Activated CD4-positive, alpha-beta memory T cell treated with anti-CD3 and anti-CD28 coated beads for 36 hours (primary cell): Measurements from ENCODE around the gene RPS18. TPM values are rescaled to one million over a fixed set of nuclear protein-coding genes. Genes with fewer than 3 reads are reported as not detected.
"Not testable (repeated sequence)": the region's sequence is repeated elsewhere in the genome, so short reads cannot be mapped to it uniquely, and the experiment has no call there.

Experiments
- CTCF ChIA-PET: fragments of 350-600 bp; sonication (Branson Sonifier 250); formaldehyde crosslinking; loops from one replicate; lab custom pipeline; 2021; ENCODE audit warnings: antibody characterized with exemption, inconsistent platforms; lab: Charles Lee
- POLR2A ChIA-PET: fragments of 350-600 bp; sonication (Branson Sonifier 250); formaldehyde crosslinking; loops from one replicate; lab custom pipeline; 2021; ENCODE audit warnings: antibody characterized with exemption; lab: Charles Lee
- DNase-seq: peaks from one replicate; pipeline ENCODE4 v3.0.0-alpha.2; 2020
- H3K27ac Mint-ChIP-seq: one replicate; pipeline ENCODE4 v1.8.0; 2021; ENCODE audit warnings: mixed read lengths
- H3K27me3 Mint-ChIP-seq: one replicate; pipeline ENCODE4 v1.8.0; 2021; ENCODE audit warnings: mixed read lengths
- H3K36me3 Mint-ChIP-seq: one replicate; pipeline ENCODE4 v1.8.0; 2021; ENCODE audit warnings: mixed read lengths
- H3K4me1 Mint-ChIP-seq: one replicate; pipeline ENCODE4 v1.8.0; 2021; ENCODE audit warnings: low read depth, mixed read lengths
- H3K4me3 Mint-ChIP-seq: one replicate; pipeline ENCODE4 v1.8.0; 2021; ENCODE audit warnings: mild to moderate bottlenecking, mixed read lengths
- H3K9me3 Mint-ChIP-seq: one replicate; pipeline ENCODE4 v1.8.0; 2021; ENCODE audit warnings: mixed read lengths
- intact Hi-C: fragments of 100-400 bp; cut with micrococcal nuclease; formaldehyde crosslinking; loops from one replicate; pipeline ENCODE4 v1.15.1; 2023
- total RNA-seq, 2 experiments: library from RNA; stranded (reverse); gene quantifications; one replicate each; pipeline ENCODE4 v1.2.3, GENCODE V29; 2021

The RPS18 gene
- total RNA-seq, 2 experiments from 2014 or later: 4,372 to 4,391 TPM

GRCh38 chr6:33248932-33249731, 22.7 kb upstream of the RPS18 start:
- peaks cover 3% of the 10 kb centered on the region for H3K27me3 Mint-ChIP-seq
- DNase-seq: peak; percentile 99
- peaks cover 43% of the 10 kb centered on the region for H3K4me1 Mint-ChIP-seq
- no peaks in the 10 kb centered on the region for H3K9me3 Mint-ChIP-seq
- H3K4me3 Mint-ChIP-seq: peak overlapping the region; percentile 88
- peak overlapping the region; percentile 90 for H3K27ac Mint-ChIP-seq
- POLR2A ChIA-PET: interaction anchor here (0.7 to 3.2 kb wide), 12 partner anchors 12 to 354 kb away, joined by 3 to 13 read pairs (median 6); partner anchors contain the start of genes B3GALT4, HSD17B8, RING1 and RPS18
- H3K36me3 Mint-ChIP-seq: peaks cover 28% of the 10 kb centered on the region
- CTCF ChIA-PET: interaction anchor here (0.6 to 8.1 kb wide), 43 partner anchors 8 to 315 kb away, joined by 3 to 101 read pairs (median 4); partner anchors contain the start of genes B3GALT4, HLA-DMB, HLA-DPB1 and RGL2
- intact Hi-C loops: loop anchor here (1.0 to 2.0 kb wide), 9 partner anchors 22 to 234 kb away; partner anchors contain the start of genes KIFC1, PFDN6, RXRB and SLC39A7

GRCh38 chr6:33249732-33250630, 21.9 kb upstream of the RPS18 start:
- POLR2A ChIA-PET: interaction anchor here (0.9 to 3.2 kb wide), 12 partner anchors 11 to 278 kb away, joined by 5 to 16 read pairs (median 8); partner anchors contain the start of genes B3GALT4, HSD17B8, PFDN6 and RGL2
- intact Hi-C loops: loop anchor here (1.0 to 2.0 kb wide), 8 partner anchors 21 to 235 kb away; partner anchors contain the start of genes KIFC1, PFDN6, RXRB and SLC39A7
- Mint-ChIP-seq H3K4me1 (peaks cover 43% of the 10 kb centered on the region), H3K9me3 (no peaks in the 10 kb centered on the region), H3K27ac (peak overlapping the region; percentile 85), H3K27me3 (peaks cover 3% of the 10 kb centered on the region), H3K36me3 (peaks cover 29% of the 10 kb centered on the region), H3K4me3 (peak overlapping the region; percentile 88)
- CTCF ChIA-PET: interaction anchor here (0.7 to 8.1 kb wide), 22 partner anchors 8 to 316 kb away, joined by 3 to 101 read pairs (median 5); partner anchors contain the start of genes B3GALT4, RGL2, RING1 and RPS18
- peak; percentile 55 for DNase-seq

- CTCF ChIA-PET: interaction anchor here (1.0 to 8.1 kb wide), 9 partner anchors 20 to 132 kb away, joined by 3 to 101 read pairs (median 8); partner anchors contain the start of genes B3GALT4, RGL2, RPS18 and VPS52
Observed at GRCh38 chr6:33250731-33251130, 21.1 kb upstream of the RPS18 start.

GRCh38 chr6:33251395-33252012, 20.4 kb upstream of the RPS18 start:
- ChIA-PET CTCF (interaction anchor here (0.7 to 8.1 kb wide), 6 partner anchors 20 to 216 kb away, joined by 3 to 101 read pairs (median 4); partner anchors contain the start of genes B3GALT4, RPS18 and VPS52), POLR2A (interaction anchor here (0.6 to 1.8 kb wide), 5 partner anchors 20 to 335 kb away, joined by 5 to 16 read pairs (median 8); partner anchors contain the start of genes HSD17B8, RGL2, RPS18 and VPS52)
- Mint-ChIP-seq H3K27me3 (peaks cover 3% of the 10 kb centered on the region), H3K27ac (peak overlapping the region; percentile 64), H3K9me3 (no peaks in the 10 kb centered on the region), H3K36me3 (peaks cover 32% of the 10 kb centered on the region), H3K4me3 (no peak overlapping the region), H3K4me1 (peaks cover 43% of the 10 kb centered on the region)
- intact Hi-C loops: no loop called here
- DNase-seq: peak; percentile 37

More at GRCh38 chr6:33250731-33251130, 21.1 kb upstream of the RPS18 start:
- POLR2A ChIA-PET: interaction anchor here (0.6 to 3.2 kb wide), 10 partner anchors 11 to 334 kb away, joined by 5 to 16 read pairs (median 8); partner anchors contain the start of genes B3GALT4, HSD17B8, PFDN6 and RGL2
- DNase-seq: no peak
- Mint-ChIP-seq H3K27me3 (peaks cover 3% of the 10 kb centered on the region), H3K4me3 (peak overlapping the region; percentile 88), H3K36me3 (peaks cover 31% of the 10 kb centered on the region), H3K9me3 (no peaks in the 10 kb centered on the region), H3K27ac (peak overlapping the region; percentile 85), H3K4me1 (peaks cover 43% of the 10 kb centered on the region)
- intact Hi-C loops: no loop called here

- peaks cover 43% of the 10 kb centered on the region for H3K4me1 Mint-ChIP-seq
- H3K4me3 Mint-ChIP-seq: no peak overlapping the region
- H3K27me3 Mint-ChIP-seq: no peaks in the 10 kb centered on the region
- intact Hi-C loops: no loop called here
- ChIA-PET POLR2A (no interaction called here), CTCF (no interaction called here)
- no peak for DNase-seq
- no peaks in the 10 kb centered on the region for H3K9me3 Mint-ChIP-seq
- peaks cover 33% of the 10 kb centered on the region for H3K36me3 Mint-ChIP-seq
- peak overlapping the region; percentile 57 for H3K27ac Mint-ChIP-seq
Observed at GRCh38 chr6:33252759-33253158, 19.1 kb upstream of the RPS18 start.

GRCh38 chr6:33254591-33254990, 17.3 kb upstream of the RPS18 start:
- ChIA-PET CTCF (interaction anchor here (1.1 kb wide), 1 partner anchor 93 kb away, joined by 3 read pairs; no protein-coding TSS in a partner anchor), POLR2A (no interaction called here)
- H3K36me3 Mint-ChIP-seq: peaks cover 40% of the 10 kb centered on the region
- DNase-seq: no peak
- no peak overlapping the region for H3K4me3 Mint-ChIP-seq
- no peaks in the 10 kb centered on the region for H3K27me3 Mint-ChIP-seq
- intact Hi-C loops: no loop called here
- H3K4me1 Mint-ChIP-seq: peaks cover 30% of the 10 kb centered on the region
- H3K9me3 Mint-ChIP-seq: no peaks in the 10 kb centered on the region
- no peak overlapping the region for H3K27ac Mint-ChIP-seq

GRCh38 chr6:33259032-33259431, 12.8 kb upstream of the RPS18 start:
- H3K4me3 Mint-ChIP-seq: no peak overlapping the region
- H3K36me3 Mint-ChIP-seq: peaks cover 41% of the 10 kb centered on the region
- ChIA-PET POLR2A (no interaction called here), CTCF (no interaction called here)
- intact Hi-C loops: no loop called here
- H3K27ac Mint-ChIP-seq: no peak overlapping the region
- H3K27me3 Mint-ChIP-seq: no peaks in the 10 kb centered on the region
- no peak for DNase-seq
- H3K9me3 Mint-ChIP-seq: no peaks in the 10 kb centered on the region
- no peaks in the 10 kb centered on the region for H3K4me1 Mint-ChIP-seq

GRCh38 chr6:33262490-33262889, 9.4 kb upstream of the RPS18 start:
- H3K27me3 Mint-ChIP-seq, H3K4me3 Mint-ChIP-seq, H3K9me3 Mint-ChIP-seq, H3K27ac Mint-ChIP-seq, H3K4me1 Mint-ChIP-seq, DNase-seq, intact Hi-C loops: not testable (repeated sequence)
- CTCF ChIA-PET: interaction anchor here (0.7 kb wide), 1 partner anchor 9 kb away, joined by 3 read pairs; the partner anchor contains the start of genes RPS18 and VPS52
- H3K36me3 Mint-ChIP-seq: peaks cover 54% of the 10 kb centered on the region
- POLR2A ChIA-PET: interaction anchor here (1.2 kb wide), 1 partner anchor 9 kb away, joined by 3 read pairs; the partner anchor contains the start of genes RPS18 and VPS52

GRCh38 chr6:33264015-33264414, 7.9 kb upstream of the RPS18 start:
- no peak for DNase-seq
- ChIA-PET POLR2A (no interaction called here), CTCF (interaction anchor here (0.9 kb wide), 1 partner anchor 140 kb away, joined by 3 read pairs; no protein-coding TSS in a partner anchor)
- H3K9me3 Mint-ChIP-seq: no peaks in the 10 kb centered on the region
- H3K27me3 Mint-ChIP-seq: no peaks in the 10 kb centered on the region
- no peak overlapping the region for H3K27ac Mint-ChIP-seq
- H3K4me1 Mint-ChIP-seq: no peaks in the 10 kb centered on the region
- no peak overlapping the region for H3K4me3 Mint-ChIP-seq
- intact Hi-C loops: no loop called here
- peaks cover 58% of the 10 kb centered on the region for H3K36me3 Mint-ChIP-seq

- H3K27ac Mint-ChIP-seq: peak overlapping the region; percentile 98
- intact Hi-C loops: loop anchor here (1.0 to 10.0 kb wide), 6 partner anchors 18 to 304 kb away; partner anchors contain the start of genes PFDN6 and WDR46
- H3K9me3 Mint-ChIP-seq: no peaks in the 10 kb centered on the region
- DNase-seq: no peak
- no peaks in the 10 kb centered on the region for H3K27me3 Mint-ChIP-seq
- H3K4me1 Mint-ChIP-seq: peaks cover 36% of the 10 kb centered on the region
- ChIA-PET CTCF (interaction anchor here (0.9 to 4.2 kb wide), 8 partner anchors 9 to 432 kb away, joined by 3 to 21 read pairs (median 5); partner anchors contain the start of genes HSD17B8, PFDN6, RGL2 and RING1), POLR2A (interaction anchor here (1.0 to 2.9 kb wide), 13 partner anchors 8 to 351 kb away, joined by 3 to 24 read pairs (median 7); partner anchors contain the start of genes PFDN6, RGL2, RING1 and WDR46)
- H3K36me3 Mint-ChIP-seq: peaks cover 68% of the 10 kb centered on the region
- H3K4me3 Mint-ChIP-seq: peak overlapping the region; percentile 94
Observed at GRCh38 chr6:33271117-33271467, 783 bp upstream of the RPS18 start.
